T-helper 2 cell treated with Interferon-gamma antibody and Interleukin-4, amounts not matched to agents 100 ng/mL and 5 ng/mL, for 36 hours (primary cell): ENCODE data around the gene CTIF. TPM values are rescaled to one million over a fixed set of nuclear protein-coding genes. Genes with fewer than 3 reads are reported as not detected.

Experiments
- intact Hi-C: fragments of 100-400 bp; cut with micrococcal nuclease; formaldehyde crosslinking; loops from one replicate; pipeline ENCODE4 v1.15.1; 2023
- total RNA-seq: library from RNA; stranded (reverse); gene quantifications from 2 replicates; pipeline ENCODE4 v1.2.3, GENCODE V29; 2022

CTIF gene
- total RNA-seq, 1 donor from 2014 or later, result 2.4 TPM

- intact Hi-C loops, result no loop called here
Observed at GRCh38 chr18:48782381-48782861, 243.6 kb downstream of the CTIF start.

- intact Hi-C loops, result no loop called here
Observed at GRCh38 chr18:48783616-48784520, 245.0 kb downstream of the CTIF start.

- intact Hi-C loops, result no loop called here
Observed at GRCh38 chr18:48784656-48785055, 245.8 kb downstream of the CTIF start.

- intact Hi-C loops, result no loop called here
Observed at GRCh38 chr18:48785091-48785614, 246.3 kb downstream of the CTIF start.

- intact Hi-C loops, result no loop called here
Observed at GRCh38 chr18:48785736-48786454, 247.1 kb downstream of the CTIF start.

- intact Hi-C loops, result no loop called here
Observed at GRCh38 chr18:48786455-48787202, 247.8 kb downstream of the CTIF start.

GRCh38 chr18:48787203-48788151 lies 248.6 kb downstream of the CTIF start:
- intact Hi-C loops, result no loop called here

GRCh38 chr18:48788373-48788772 lies 249.5 kb downstream of the CTIF start:
- intact Hi-C loops, result no loop called here

- intact Hi-C loops, result no loop called here
Observed at GRCh38 chr18:48789259-48789812, 250.5 kb downstream of the CTIF start.

GRCh38 chr18:48790226-48790863 lies 251.5 kb downstream of the CTIF start:
- intact Hi-C loops, result no loop called here

GRCh38 chr18:48790869-48791635 lies 252.2 kb downstream of the CTIF start:
- intact Hi-C loops, result no loop called here

GRCh38 chr18:48791636-48792105 lies 252.8 kb downstream of the CTIF start:
- intact Hi-C loops, result no loop called here

- intact Hi-C loops, result no loop called here
Observed at GRCh38 chr18:48792141-48792540, 253.3 kb downstream of the CTIF start.

- intact Hi-C loops, result no loop called here
Observed at GRCh38 chr18:48792611-48793380, 254.0 kb downstream of the CTIF start.

GRCh38 chr18:48794251-48794970 lies 255.6 kb downstream of the CTIF start:
- intact Hi-C loops, result no loop called here

GRCh38 chr18:48795696-48796095 lies 256.9 kb downstream of the CTIF start:
- intact Hi-C loops, result no loop called here
